Stimulated activated naive CD8-positive, alpha-beta T cell treated with anti-CD3 and anti-CD28 coated beads, Interleukin-15, Interleukin-2, amounts not matched to agents 100 U/mL and 50 U/mL, for 24 hours (primary cell): ENCODE results near the gene PMEL.
A peak's percentile ranks its signal among the peaks of the same experiment; 100 is the strongest.
"Not testable (repeated sequence)": the region's sequence is repeated elsewhere in the genome, so short reads cannot be mapped to it uniquely, and the experiment has no call there.

ENCODE experiments used
- ATAC-seq: fragments of 150-1000 bp; cut with Tn5 transposase; one replicate; pipeline ENCODE4 v1.10.0; 2021
- DNase-seq: peaks from one replicate; pipeline ENCODE4 v3.0.0; 2021

Gene PMEL

DNA sequence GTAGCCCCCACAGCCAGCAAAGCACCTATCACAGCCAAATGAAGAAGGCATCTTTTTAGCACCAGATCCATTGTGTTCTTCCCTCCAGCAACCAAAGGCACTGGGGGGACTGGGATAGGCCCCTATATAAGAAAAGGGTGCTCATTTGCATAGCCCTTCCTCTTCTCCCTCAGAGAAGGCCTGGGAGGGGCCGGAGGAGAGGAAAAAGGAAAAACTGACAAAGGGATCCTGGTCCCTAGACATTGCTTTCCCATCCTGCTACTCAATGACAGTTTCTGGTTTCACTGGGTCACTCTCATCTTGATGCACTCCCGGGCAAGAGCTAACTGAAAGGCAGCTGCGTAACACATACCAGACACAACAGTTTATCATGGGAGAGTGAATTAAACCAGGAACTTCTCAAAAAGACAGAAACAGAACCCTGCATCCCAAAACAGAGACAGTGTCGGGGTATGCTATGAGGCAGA is at the start of gene PMEL:
Gene PMEL, minus strand, starts transcription at position 102 of the 467 bp plus-strand sequence. Its CDS starts 31 bp downstream, at position 71.
- DNase-seq (no peak), ATAC-seq (no peak)

GRCh38 chr12:56014205-56014604 is 48.4 kb upstream of the PMEL start:
- DNase-seq (no peak), ATAC-seq (no peak)

DNA sequence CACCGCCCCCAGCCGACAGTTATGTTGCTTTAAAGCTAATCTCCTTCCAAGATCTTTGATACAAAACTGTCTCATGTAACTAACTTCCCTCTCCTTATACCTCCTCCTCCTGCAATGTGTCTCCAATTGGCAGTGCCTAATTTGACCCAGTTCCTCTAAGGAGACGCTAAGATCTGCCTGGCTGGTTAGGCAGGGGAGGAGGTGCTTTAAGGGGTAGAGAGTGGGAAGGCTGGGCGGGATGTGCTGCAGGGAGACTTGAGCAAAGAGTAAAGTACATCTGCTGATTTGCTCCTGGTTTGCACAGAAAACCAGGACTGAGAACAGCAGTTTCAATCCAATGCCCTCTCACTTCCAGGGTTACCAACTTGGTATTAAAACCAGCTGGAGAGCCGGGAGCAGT is 47.6 kb upstream of the PMEL start:
- ATAC-seq, result no peak
- DNase-seq, result no peak

DNA sequence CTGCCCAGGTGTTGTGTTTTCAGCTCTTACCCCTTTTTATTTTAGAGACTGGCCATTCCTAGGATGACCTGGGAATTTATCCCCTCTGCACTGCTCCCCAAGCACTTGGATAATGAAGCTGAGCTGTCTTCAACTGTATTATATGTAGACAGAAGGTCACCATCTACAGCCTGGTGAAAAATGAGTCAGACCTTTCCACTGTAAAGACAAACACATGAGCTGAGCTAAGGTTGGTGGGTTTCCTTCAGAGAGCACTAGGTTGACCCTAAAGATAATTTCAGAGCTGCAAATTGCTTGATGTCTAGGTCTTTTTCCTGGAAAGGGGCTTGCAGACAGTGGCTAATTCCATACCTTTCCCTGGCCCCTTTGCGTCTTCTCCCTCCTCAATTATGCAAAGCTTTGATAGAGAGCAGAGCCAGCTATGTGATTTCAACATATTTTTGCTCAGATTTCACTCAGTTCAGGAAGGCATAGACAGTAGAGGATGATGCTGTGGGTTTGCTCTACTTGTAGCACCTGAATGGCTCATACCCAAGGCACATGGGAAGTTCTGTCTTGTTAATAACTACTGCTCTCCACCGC is 45.8 kb upstream of the PMEL start:
- DNase-seq (no peak), ATAC-seq (peak; percentile 56)

GRCh38 chr12:56010111-56010570 is 44.3 kb upstream of the PMEL start:
- ATAC-seq (no peak), DNase-seq (no peak)

DNA sequence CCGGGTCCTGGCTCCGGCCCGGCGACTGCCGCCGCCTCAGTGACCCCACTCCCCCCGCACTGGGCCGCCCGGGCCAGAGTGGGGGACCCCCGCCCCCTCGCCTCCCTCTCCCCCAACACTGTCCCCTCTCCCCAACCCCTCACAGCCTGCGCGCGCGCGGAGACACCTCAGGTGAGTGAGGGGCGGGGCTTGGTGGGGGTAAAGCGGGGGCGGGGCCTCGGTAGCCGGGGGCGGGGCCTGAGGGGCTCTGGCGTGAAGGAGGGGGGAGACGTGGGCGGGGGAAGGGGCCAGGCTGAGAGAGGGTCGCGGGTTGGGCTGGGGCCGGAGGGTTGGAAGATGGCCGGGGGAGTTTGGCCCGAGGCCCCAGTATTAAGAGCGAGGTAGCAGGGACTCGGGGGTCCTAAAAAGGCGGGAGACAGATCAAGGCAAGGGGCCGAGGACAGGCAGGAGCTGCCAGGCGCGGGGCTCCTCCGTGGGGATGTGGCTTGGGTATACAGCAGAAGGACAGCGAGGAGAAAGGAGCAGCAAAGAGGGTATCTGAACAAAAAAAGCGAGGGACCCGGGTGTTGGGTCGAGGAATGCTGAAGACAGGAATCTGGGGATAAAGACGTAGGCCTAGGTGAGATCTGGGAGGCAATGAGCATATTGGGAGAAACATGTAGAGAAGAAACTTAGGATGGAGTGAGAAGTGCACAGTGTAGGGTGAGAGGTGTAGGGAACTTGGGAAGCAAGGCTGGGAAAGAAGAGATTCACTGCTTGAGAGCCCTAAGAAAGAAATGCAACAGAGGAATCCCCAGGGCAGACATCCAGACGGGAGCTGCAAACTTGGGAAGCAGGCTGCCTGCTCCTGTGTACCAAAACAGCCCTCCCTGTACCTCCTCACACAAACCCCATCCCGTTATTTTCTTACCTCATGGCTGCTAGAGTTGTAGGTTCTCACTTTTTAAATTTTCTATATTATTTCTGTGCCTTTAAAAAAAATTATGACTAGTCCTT is 42.0 kb upstream of the PMEL start:
- ATAC-seq, result peak; percentile 60
- peak; percentile 79 for DNase-seq

GRCh38 chr12:56004211-56004610 is 38.4 kb upstream of the PMEL start:
- ATAC-seq (no peak), DNase-seq (no peak)

DNA sequence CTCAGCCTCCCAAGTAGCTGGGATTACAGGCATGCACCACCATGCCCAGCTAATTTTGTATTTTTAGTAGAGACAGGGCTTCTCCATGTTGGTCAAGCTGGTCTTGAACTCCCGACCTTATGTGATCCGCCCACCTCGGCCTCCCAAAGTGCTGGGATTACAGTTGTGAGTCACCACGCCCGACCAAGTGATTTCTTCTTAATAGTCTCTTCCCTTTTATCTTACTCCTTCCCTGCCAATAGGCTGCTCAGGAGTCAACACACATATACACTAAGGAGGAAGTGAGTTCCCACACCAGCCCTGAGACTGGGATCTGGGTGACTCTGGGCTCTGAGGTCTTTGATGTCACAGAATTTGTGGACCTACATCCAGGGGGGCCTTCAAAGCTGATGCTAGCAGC is 37.5 kb upstream of the PMEL start:
- not testable (repeated sequence) for ATAC-seq, DNase-seq

DNA sequence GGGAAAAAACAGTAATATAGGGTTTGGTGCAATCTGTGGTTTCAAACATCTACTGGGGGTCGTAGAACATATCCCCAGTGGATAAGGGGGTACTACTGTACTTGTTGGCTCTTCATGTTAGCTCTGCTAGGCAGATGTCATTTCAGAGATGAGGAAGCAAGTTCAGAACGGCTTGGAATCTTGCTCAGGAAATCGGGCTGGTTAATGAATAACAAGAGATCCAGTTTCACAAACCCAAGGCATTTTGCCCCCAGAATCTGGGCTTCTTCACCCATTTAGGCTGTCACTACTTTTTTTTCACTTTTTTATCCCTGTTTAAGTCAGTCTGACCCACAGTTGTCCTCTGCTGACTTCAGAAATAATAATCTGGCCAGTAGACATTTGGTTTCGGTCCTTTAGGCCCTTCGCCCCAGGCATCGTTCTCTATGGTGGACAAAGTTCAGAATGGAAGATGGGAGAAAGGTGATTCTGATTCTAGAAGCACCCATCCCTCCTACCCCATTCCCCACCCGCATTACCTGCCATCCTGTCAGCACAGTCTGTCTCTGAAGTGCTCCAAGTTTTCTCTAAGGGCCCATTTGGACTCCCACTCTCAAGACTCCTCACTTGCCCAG is 35.8 kb upstream of the PMEL start:
- no peak for DNase-seq
- no peak for ATAC-seq

- not testable (repeated sequence) for DNase-seq, ATAC-seq
These were observed 34.2 kb upstream of the PMEL start for GRCh38 chr12:55999999-56000540.

DNA sequence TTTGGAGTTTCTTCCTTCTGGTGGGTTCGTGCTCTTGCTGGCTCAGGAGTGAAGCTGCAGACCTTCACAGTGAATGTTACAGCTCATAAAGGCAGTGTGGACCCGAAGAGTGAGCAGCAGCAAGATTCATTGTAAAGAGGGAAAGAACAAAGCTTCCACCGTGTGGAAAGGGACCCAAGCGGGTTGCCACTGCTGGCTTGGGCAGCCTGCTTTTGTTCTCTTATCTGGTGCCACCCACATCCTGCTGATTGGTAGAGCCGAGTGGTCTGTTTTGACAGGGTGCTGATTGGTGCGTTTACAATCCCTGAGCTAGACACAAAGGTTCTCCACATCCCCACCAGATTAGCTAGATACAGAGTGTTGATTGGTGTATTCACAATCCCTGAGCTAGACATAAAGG is 33.7 kb upstream of the PMEL start:
- not testable (repeated sequence) for ATAC-seq, DNase-seq

GRCh38 chr12:55997535-55997859 is 31.7 kb upstream of the PMEL start:
- DNase-seq (no peak), ATAC-seq (peak; percentile 25)

- peak; percentile 80 for ATAC-seq
- peak; percentile 63 for DNase-seq
These were observed 31.1 kb upstream of the PMEL start, which contains the start of gene SUOX for GRCh38 chr12:55996715-55997534. Gene SUOX, plus strand, starts transcription at chr12:55997276. Its CDS starts 4,946 bp downstream, at chr12:56002222.

DNA sequence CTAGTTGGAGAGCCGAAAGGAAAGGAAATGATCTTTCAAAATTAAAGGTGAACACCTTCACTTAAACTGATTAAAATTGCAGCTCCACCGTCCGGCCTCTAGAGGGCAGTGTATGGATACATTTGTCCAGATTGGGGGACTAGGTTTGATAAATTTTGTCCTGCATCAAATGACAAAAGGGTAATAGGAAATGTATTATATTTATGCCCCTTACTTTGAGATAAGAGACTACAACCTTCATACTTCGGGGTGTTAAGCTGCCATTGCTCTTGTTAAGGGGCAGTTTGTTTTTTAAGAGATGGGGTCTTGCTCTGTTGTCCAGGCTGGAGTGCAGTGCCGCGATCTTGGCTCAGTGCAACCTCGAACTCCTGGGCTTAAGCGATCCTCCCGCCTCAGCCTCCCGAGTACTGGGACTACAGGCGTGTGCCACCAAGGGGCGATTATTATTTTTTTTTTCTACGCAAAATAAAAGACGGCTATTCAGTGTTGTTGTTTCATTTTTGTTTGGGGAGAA is 30.4 kb upstream of the PMEL start:
- ATAC-seq (peak; percentile 42), DNase-seq (peak; percentile 68)

DNA sequence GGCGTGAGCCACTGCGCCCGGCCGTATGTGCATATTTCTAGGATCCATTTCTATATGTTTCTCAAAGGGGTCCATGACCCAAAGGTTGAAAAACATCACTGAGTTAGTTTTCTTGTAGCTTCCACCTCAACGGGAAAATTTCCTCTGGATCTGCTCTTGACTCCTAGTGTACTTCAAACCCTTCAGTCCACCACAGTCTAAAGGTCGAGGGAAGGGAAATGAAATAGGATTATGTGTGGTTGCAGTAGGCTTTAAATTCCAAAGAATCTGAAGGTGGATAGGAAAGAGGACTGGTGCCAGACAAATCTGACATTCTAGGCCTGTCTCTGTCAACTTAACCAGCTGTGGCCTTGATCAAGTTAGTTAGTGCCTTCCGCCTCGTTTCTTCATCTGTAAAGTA is 29.5 kb upstream of the PMEL start:
- no peak for DNase-seq
- no peak for ATAC-seq

- DNase-seq, result no peak
- ATAC-seq, result no peak
These were observed 27.5 kb upstream of the PMEL start for GRCh38 chr12:55993230-55993853.

DNA sequence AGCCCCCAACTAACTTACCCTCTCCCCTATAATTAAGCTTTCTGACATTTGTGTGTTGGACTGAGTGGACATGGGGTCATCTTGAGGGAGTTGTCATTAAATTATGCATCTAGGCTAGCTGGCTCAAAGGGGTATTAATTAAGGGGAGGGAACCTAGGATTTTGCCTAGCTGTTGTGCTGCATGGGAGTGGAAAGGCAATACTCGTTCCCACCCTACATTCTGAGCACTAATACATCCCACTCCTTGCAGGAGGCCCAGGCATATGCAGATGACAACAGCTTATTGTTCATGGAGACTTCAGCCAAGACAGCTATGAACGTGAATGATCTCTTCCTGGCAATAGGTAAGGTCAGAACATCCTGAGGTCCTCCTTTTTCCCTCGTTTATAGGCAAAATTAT is 25.3 kb upstream of the PMEL start:
- ATAC-seq (no peak), DNase-seq (no peak)

DNA sequence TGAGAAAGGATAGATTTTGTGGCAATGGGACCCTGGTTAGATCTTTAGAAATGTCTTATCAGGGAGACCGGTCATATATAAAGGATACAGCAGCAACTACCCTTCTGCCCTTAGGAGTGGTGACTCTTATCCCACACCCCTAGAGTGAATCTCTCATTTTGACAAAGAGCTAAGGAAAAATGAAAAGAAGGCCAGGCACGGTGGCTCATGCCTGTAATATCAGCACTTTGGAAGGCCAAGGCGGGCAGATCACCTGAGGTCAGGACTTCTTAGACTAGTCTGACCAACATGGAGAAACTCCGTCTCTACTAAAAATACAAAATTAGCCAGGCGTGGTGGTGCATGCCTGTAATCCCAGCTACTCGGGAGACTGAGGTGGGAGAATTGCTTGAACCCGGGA is 20.1 kb upstream of the PMEL start:
- DNase-seq, ATAC-seq: not testable (repeated sequence)

DNA sequence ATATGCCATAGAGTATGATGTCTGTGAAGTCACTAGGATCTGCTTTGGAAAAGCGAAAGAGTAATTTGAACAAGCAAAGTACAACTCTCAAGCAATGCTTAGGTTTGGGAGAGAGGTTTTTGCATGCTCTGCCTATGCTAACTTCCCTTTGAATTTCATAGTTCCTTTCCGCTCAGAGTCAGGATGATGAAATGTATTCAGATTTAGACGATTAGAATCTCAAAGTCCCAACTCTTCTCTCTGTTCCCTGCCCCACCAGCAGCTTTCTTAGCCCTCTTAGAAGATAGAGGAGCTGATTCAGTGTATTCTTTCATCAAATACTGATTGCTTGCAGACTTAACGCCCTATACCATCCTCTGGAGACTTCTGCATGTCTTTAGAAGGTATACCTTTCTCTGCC is 19.5 kb upstream of the PMEL start:
- DNase-seq (no peak), ATAC-seq (no peak)

DNA sequence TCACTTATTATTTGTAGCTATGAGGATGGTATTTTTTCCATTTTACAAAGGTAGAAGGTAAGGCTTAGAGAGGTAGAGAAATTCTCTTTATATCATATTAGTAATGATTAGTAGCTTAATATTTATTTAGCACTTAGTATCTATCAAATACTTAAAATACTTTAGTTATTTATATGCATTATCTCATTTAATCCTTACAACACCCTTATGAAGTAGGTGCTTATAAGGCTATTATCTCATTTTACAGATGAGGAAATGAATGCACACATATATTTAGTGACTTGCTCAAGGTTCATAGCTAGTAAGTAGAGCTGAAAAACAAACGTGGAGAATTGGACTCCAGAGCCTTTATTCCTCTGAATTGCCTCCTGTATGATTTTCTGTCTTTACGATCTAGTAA is 19.0 kb upstream of the PMEL start:
- no peak for ATAC-seq
- DNase-seq, result no peak
